ENCODE measurements around the gene SRRM3. TPM values are rescaled to one million over a fixed set of nuclear protein-coding genes. Genes with fewer than 3 reads are reported as not detected.

SRRM3 gene
- total and polyA plus RNA-seq, 9 of the 15 experiments (the other 6 are each of a cell fraction or from before 2014, with no cell fraction given): 0.04 to 0.91 (median 0.46) TPM; not detected in 2

DNA sequence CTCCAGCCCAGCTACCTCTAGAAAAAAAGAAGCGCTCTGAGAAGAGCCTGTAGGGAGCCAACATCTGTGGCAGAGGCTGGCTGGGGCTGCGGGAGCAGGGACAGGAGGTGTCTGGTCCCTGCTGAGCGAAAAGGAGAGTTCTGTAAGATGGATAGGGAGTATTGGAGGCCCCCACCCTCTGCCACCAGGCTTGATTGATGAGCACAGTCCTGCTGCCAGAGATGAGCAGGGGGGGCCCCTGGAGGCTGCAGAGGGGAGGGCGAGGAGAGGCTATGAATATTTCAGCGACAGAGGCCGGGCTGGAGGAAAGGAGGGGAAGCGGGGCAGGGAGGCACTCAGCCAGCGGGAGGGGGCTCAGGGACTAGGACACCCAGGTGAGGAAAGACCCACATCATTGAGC lies 56.3 kb downstream of the SRRM3 start:
- CTCF ChIA-PET (ENCODE audit: low intra/inter-chr PET ratio): no interaction called here
- Histone ChIP-seq H3K9me1 (ENCODE audit: control insufficient read depth, insufficient read depth, low read length) (no peaks in the 10 kb centered on the region), H3K9me3 (replicated peaks; ENCODE audit: control insufficient read depth, insufficient read depth, low read depth, low read length) (no peaks in the 10 kb centered on the region), H3K4me3 (no peak overlapping the region), H3K4me2 (ENCODE audit: insufficient read depth, low read length) (no peak overlapping the region), H3K9ac (ENCODE audit: insufficient read depth in 1 of 2, low read depth in 2 of 2, low read length in 2 of 2) (peak overlapping the region in 1 of 2 experiments; percentile 53; a peak in 1 of 4 replicates), H4K20me1 (replicated peaks; ENCODE audit: control insufficient read depth, insufficient read depth, low read length) (peaks cover under 1% of the 10 kb centered on the region; the same call in 1 of the 2 replicates), H3K36me3 (ENCODE audit: control insufficient read depth, insufficient read depth, low read length) (no peaks in the 10 kb centered on the region), H3K27ac (ENCODE audit: extremely low read depth, low read depth, low read length) (no peak overlapping the region), H2AFZ (ENCODE audit: low read depth, low read length) (no peak overlapping the region), H3K4me1 (replicated peaks in 1 of 2; ENCODE audit: control insufficient read depth in 2 of 2, insufficient read depth in 2 of 2, low read length in 2 of 2) (peaks cover 0 to 25% of the 10 kb centered on the region in 2 experiments; a peak in 3 of 5 replicates), H3K27me3 (ENCODE audit: control insufficient read depth in 2 of 2, insufficient read depth in 2 of 2, low read length in 2 of 2) (peaks cover 21 to 53% of the 10 kb centered on the region in 2 experiments; a peak in 3 of 5 replicates), H3K79me2 (ENCODE audit: control insufficient read depth, insufficient read depth, low read length) (no peaks in the 10 kb centered on the region)
- POLR2A ChIA-PET: interaction anchor here (0.6 to 0.7 kb wide), 2 partner anchors 62 to 79 kb away, joined by 3 to 4 read pairs; no protein-coding TSS in a partner anchor
- BruUV-seq (replicated peaks): no TSS peak
- ATAC-seq: peak; percentile 17
- 4% methylated on average over 8 of the region's 8 CpGs for WGBS (ENCODE audit: insufficient coverage, low coverage, missing lambda C conversion rate)
- in situ Hi-C loops (cut with MboI): no loop called here
- FAIRE-seq: no peak
- intact Hi-C loops (cut with micrococcal nuclease): no loop called here
- peak in 3 of 4 experiments; percentile 36 to 48 (median 46) for DNase-seq (ENCODE audit: extremely low read depth in 1 of 4, low spot score in 3 of 4)
- TF ChIP-seq STAG1 (CRISPR knock-in tag; IDR thresholded peaks at IDR 0.05; ENCODE audit: borderline replicate concordance) (no peak), SMAD1 (IDR thresholded peaks at IDR 0.05; ENCODE audit: low read depth, low read length, partially characterized antibody) (no peak), CTCF (IDR thresholded peaks at IDR 0.05 in 2 of 3, conservative IDR thresholded peaks at IDR 0.05 in 1 of 3; ENCODE audit: insufficient read depth in 2 of 3, low read depth in 1 of 3, low read length in 3 of 3) (peak; percentile 29 to 36 (median 34); a peak in 2 of 6 replicates), MAZ (CRISPR knock-in tag; conservative IDR thresholded peaks at IDR 0.05 in 1 of 2, IDR thresholded peaks at IDR 0.05 in 1 of 2) (peak in 1 of 2 experiments; percentile 51; a peak in 1 of 4 replicates), RAD21 (CRISPR knock-in tag; conservative IDR thresholded peaks at IDR 0.05 in 1 of 2, IDR thresholded peaks at IDR 0.05 in 1 of 2) (peak in 1 of 2 experiments; percentile 29; a peak in 2 of 4 replicates), PKNOX1 (IDR thresholded peaks at IDR 0.05) (peak; percentile 90), PBX2 (CRISPR knock-in tag; IDR thresholded peaks at IDR 0.05; ENCODE audit: low read depth) (peak; percentile 28; the same call in 1 of the 2 replicates), PBX2 (tag; conservative IDR thresholded peaks at IDR 0.05; ENCODE audit: low read depth) (peak; percentile 88), POLR2H (tag; IDR thresholded peaks at IDR 0.05; ENCODE audit: low read depth) (no peak), MEIS2 (IDR thresholded peaks at IDR 0.05; ENCODE audit: partially characterized antibody) (peak; percentile 93)
- TF ChIP-seq, protein P1, sequence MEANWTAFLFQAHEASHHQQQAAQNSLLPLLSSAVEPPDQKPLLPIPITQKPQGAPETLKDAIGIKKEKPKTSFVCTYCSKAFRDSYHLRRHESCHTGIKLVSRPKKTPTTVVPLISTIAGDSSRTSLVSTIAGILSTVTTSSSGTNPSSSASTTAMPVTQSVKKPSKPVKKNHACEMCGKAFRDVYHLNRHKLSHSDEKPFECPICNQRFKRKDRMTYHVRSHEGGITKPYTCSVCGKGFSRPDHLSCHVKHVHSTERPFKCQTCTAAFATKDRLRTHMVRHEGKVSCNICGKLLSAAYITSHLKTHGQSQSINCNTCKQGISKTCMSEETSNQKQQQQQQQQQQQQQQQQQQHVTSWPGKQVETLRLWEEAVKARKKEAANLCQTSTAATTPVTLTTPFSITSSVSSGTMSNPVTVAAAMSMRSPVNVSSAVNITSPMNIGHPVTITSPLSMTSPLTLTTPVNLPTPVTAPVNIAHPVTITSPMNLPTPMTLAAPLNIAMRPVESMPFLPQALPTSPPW (CRISPR knock-in tag; IDR thresholded peaks at IDR 0.05): peak; percentile 51

Data from K562 (cell line).